HEK293T (cell line): ENCODE measurements around the gene IMPDH2.

Experiments used
- HDGF ChIP-seq: fragments of 450-650 bp; IDR thresholded peaks from 2 replicates; pipeline ENCODE4 v1.6.1; 2017; ENCODE audit warnings: antibody characterized with exemption, borderline replicate concordance
- ZNF384 ChIP-seq: fragments of 450-650 bp; IDR thresholded peaks from 2 replicates; pipeline ENCODE4 v1.6.1; 2016

- TF ChIP-seq ZNF384: no peak
- no peak for TF ChIP-seq HDGF
Measured at GRCh38 chr3:49007771-49008528, 21.2 kb downstream of the IMPDH2 start.
